ENCODE results near the gene RASSF7.

- TF ChIP-seq CTCF (IDR thresholded peaks at IDR 0.05) (peak; percentile 98), AFF4 (CRISPR knock-in tag; IDR thresholded peaks at IDR 0.05; ENCODE audit: borderline replicate concordance) (0 out of 2 replicates have a peak, but pooled peaks have one; percentile 36), CREM (CRISPR knock-in tag; IDR thresholded peaks at IDR 0.05) (peak; percentile 72; the same call in 1 of the 2 replicates), PREB (CRISPR knock-in tag; IDR thresholded peaks at IDR 0.05; ENCODE audit: borderline replicate concordance) (no peak), JUN (CRISPR knock-in tag; IDR thresholded peaks at IDR 0.05) (peak; percentile 87; the same call in 1 of the 2 replicates), ZNF232 (CRISPR knock-in tag; IDR thresholded peaks at IDR 0.05) (0 out of 2 replicates have a peak, but pooled peaks have one; percentile 71), ELF4 (CRISPR knock-in tag; IDR thresholded peaks at IDR 0.05; ENCODE audit: low read depth) (no peak), ZSCAN18 (CRISPR knock-in tag; IDR thresholded peaks at IDR 0.05) (no peak), KAT7 (CRISPR knock-in tag; IDR thresholded peaks at IDR 0.05; ENCODE audit: borderline replicate concordance) (no peak)
- TF ChIP-seq, protein P1, sequence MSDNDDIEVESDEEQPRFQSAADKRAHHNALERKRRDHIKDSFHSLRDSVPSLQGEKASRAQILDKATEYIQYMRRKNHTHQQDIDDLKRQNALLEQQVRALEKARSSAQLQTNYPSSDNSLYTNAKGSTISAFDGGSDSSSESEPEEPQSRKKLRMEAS (CRISPR knock-in tag; IDR thresholded peaks at IDR 0.05), result peak; percentile 97
These were observed 42.1 kb upstream of the RASSF7 start for GRCh38 chr11:518463-519202.
